Epithelial cell of proximal tubule (primary cell): ENCODE data around the gene HELZ. TPM values are rescaled to one million over a fixed set of nuclear protein-coding genes. Genes with fewer than 3 reads are reported as not detected.

ENCODE experiments used
- DNase-seq: peaks from one replicate; pipeline ENCODE4 v3.0.0-alpha.2; 2011; ENCODE audit warnings: low read depth
- H3K4me3 ChIP-seq: 2 replicates; pipeline ENCODE4 v1.5.1; 2011; ENCODE audit warnings: low read depth, mild to moderate bottlenecking, low read length
- total RNA-seq: library from RNA; depleted of rRNA; stranded (reverse); fragments of >200 nt; gene quantifications from 2 replicates; pipeline ENCODE4 v1.2.3, GENCODE V29; 2015
- TF ChIP-seq, protein P1 (sequence below): conservative IDR thresholded peaks from 2 replicates; pipeline ENCODE4 v1.5.1; 2012; ENCODE audit warnings: low read depth, mild to moderate bottlenecking, low read length

The HELZ gene
- total RNA-seq, 1 donor from 2014 or later: 31.1 TPM

GRCh38 chr17:67090341-67090740, 154.7 kb downstream of the HELZ start:
- no peak for DNase-seq
- H3K4me3 ChIP-seq: no peak overlapping the region
- TF ChIP-seq, protein P1, sequence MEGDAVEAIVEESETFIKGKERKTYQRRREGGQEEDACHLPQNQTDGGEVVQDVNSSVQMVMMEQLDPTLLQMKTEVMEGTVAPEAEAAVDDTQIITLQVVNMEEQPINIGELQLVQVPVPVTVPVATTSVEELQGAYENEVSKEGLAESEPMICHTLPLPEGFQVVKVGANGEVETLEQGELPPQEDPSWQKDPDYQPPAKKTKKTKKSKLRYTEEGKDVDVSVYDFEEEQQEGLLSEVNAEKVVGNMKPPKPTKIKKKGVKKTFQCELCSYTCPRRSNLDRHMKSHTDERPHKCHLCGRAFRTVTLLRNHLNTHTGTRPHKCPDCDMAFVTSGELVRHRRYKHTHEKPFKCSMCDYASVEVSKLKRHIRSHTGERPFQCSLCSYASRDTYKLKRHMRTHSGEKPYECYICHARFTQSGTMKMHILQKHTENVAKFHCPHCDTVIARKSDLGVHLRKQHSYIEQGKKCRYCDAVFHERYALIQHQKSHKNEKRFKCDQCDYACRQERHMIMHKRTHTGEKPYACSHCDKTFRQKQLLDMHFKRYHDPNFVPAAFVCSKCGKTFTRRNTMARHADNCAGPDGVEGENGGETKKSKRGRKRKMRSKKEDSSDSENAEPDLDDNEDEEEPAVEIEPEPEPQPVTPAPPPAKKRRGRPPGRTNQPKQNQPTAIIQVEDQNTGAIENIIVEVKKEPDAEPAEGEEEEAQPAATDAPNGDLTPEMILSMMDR: no peak

GRCh38 chr17:67088639-67089038, 156.4 kb downstream of the HELZ start:
- TF ChIP-seq, protein P1: no peak
- no peak for DNase-seq
- H3K4me3 ChIP-seq: no peak overlapping the region

DNA sequence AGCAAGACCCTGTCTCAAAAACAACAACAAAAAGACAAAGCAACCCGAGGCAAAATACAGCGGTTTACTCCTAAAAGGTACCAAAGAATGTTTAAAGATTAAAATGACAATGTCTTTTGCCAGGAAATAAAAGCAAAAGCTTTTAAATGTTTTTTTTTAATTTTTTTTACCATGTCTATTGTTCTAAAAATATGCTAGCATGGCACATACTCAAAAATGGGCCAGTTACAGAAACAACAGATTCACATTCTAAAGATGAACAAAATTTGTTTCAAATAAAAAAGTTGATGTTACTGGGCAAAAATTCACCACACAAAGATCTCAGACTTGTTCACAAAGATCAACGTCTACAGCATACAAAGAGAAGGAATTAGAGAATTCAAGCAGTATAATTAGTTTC, 159.6 kb downstream of the HELZ start:
- no peak for DNase-seq
- TF ChIP-seq, protein P1: no peak

GRCh38 chr17:67082107-67082506, 162.9 kb downstream of the HELZ start:
- H3K4me3 ChIP-seq: no peak overlapping the region
- no peak for DNase-seq
- TF ChIP-seq, protein P1: peak; percentile 18

More for the DNA sequence above, 159.6 kb downstream of the HELZ start:
- no peak overlapping the region for H3K4me3 ChIP-seq

- DNase-seq: no peak
- H3K4me3 ChIP-seq: no peak overlapping the region
- TF ChIP-seq, protein P1: no peak
Measured at GRCh38 chr17:67080804-67081203, 164.2 kb downstream of the HELZ start.

DNA sequence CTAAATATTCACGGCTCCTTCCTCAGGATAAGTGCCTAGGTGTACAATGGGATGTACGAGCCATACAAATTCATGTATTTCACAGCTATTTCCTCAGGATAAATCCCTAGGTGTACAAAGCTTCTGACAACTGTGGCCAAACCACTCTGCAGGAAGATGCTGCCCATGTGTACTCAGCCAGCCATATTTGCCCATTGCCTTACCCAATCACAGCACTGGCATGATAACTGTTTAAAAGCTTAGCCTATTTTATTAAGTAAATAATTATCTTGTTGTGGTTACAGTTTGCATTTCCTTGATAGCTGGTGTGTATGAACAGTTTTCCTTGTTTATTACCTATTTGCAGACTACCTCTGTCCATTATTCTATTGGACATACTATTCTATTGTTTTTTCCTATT, 165.5 kb downstream of the HELZ start:
- H3K4me3 ChIP-seq: no peak overlapping the region
- TF ChIP-seq, protein P1: no peak
- DNase-seq: no peak

GRCh38 chr17:67078292-67078691, 166.7 kb downstream of the HELZ start:
- no peak overlapping the region for H3K4me3 ChIP-seq
- no peak for DNase-seq
- TF ChIP-seq, protein P1: no peak
